Activated naive CD8-positive, alpha-beta T cell treated with anti-CD3 and anti-CD28 coated beads, Interleukin-2, amount 10 ng/mL, durations not matched to agents 7 days and 5 days (primary cell): ENCODE results near the gene SDHAF2. TPM values are rescaled to one million over a fixed set of nuclear protein-coding genes. Genes with fewer than 3 reads are reported as not detected.
"Not testable (repeated sequence)": the region's sequence is repeated elsewhere in the genome, so short reads cannot be mapped to it uniquely, and the experiment has no call there.

Experiments used
- ATAC-seq: fragments of 150-1000 bp; cut with Tn5 transposase; one replicate; pipeline ENCODE4 v1.10.0; 2021; ENCODE audit warnings: low read depth, moderate library complexity
- POLR2A ChIA-PET: fragments of 350-600 bp; sonication (Branson Sonifier 250); formaldehyde crosslinking; loops from one replicate; lab custom pipeline; 2021; ENCODE audit warnings: antibody characterized with exemption; lab: Charles Lee
- DNase-seq: peaks from one replicate; pipeline ENCODE4 v3.0.0; 2021
- H3K27ac Mint-ChIP-seq: one replicate; pipeline ENCODE4 v1.8.0; 2022; ENCODE audit warnings: mild to moderate bottlenecking, mixed read lengths
- H3K27me3 Mint-ChIP-seq: one replicate; pipeline ENCODE4 v1.8.0; 2022; ENCODE audit warnings: mild to moderate bottlenecking, moderate library complexity, mixed read lengths
- H3K36me3 Mint-ChIP-seq: one replicate; pipeline ENCODE4 v1.8.0; 2021; ENCODE audit warnings: mild to moderate bottlenecking, mixed read lengths
- H3K4me1 Mint-ChIP-seq: one replicate; pipeline ENCODE4 v1.8.0; 2021; ENCODE audit warnings: mixed read lengths
- H3K4me3 Mint-ChIP-seq: one replicate; pipeline ENCODE4 v1.8.0; 2022; ENCODE audit warnings: mild to moderate bottlenecking, moderate library complexity, mixed read lengths
- H3K9me3 Mint-ChIP-seq: one replicate; pipeline ENCODE4 v1.8.0; 2021; ENCODE audit warnings: mixed read lengths
- total RNA-seq, 2 experiments: library from RNA; stranded (reverse); gene quantifications; one replicate each; pipeline ENCODE4 v1.2.3, GENCODE V29; 2021

Gene SDHAF2
- total RNA-seq, 2 experiments from 2014 or later, result 48.5 to 53.1 TPM

DNA sequence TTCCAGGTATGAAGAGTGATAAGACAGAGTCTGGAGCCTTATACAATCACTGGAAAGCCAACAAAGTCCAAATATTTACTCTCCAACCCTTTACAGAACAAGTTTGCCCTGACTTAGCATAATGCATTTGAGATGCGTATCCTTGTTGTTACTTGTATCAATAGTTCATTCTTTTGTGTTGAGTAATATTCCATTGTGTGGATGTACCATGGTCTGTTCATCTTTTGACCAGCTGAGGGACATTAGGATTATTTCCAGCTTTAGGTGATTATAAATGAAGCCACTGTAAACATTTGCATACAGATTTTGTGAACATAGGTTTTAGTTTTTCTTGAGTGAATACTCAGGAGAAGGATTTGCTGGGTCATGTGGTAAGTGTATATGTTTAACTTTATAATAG, 9.7 kb downstream of the SDHAF2 start:
- H3K4me1 Mint-ChIP-seq, result peaks cover 16% of the 10 kb centered on the region
- no peak for ATAC-seq
- H3K4me3 Mint-ChIP-seq, result no peak overlapping the region
- H3K9me3 Mint-ChIP-seq, result no peaks in the 10 kb centered on the region
- H3K27ac Mint-ChIP-seq, result no peak overlapping the region
- peaks cover 42% of the 10 kb centered on the region for H3K36me3 Mint-ChIP-seq
- H3K27me3 Mint-ChIP-seq, result no peaks in the 10 kb centered on the region
- POLR2A ChIA-PET, result no interaction called here
- no peak for DNase-seq

DNA sequence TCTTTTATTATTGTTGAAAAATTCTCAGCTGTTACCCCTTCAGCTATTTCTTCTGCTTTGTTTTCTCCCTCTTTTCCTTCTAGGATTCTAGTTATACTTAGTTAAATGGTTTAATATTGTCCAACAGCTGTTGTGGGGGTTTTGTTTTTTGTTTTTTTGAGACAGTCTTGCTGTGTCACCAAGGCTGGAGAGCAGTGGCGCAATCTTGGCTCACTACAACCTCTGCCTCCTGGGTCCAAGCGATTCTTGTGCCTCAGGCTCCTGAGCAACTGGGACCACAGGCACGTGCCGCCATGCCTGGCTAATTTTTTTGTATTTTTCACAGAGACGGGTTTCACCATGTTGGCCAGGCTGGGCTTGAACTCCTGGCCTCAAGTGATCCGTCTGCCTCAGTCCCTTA, 12.7 kb downstream of the SDHAF2 start:
- no peak overlapping the region for H3K27ac Mint-ChIP-seq
- POLR2A ChIA-PET, result no interaction called here
- H3K4me1 Mint-ChIP-seq, result peaks cover 8% of the 10 kb centered on the region
- no peak overlapping the region for H3K4me3 Mint-ChIP-seq
- peaks cover 33% of the 10 kb centered on the region for H3K36me3 Mint-ChIP-seq
- DNase-seq (no peak), ATAC-seq (no peak)
- no peaks in the 10 kb centered on the region for H3K9me3 Mint-ChIP-seq
- no peaks in the 10 kb centered on the region for H3K27me3 Mint-ChIP-seq

DNA sequence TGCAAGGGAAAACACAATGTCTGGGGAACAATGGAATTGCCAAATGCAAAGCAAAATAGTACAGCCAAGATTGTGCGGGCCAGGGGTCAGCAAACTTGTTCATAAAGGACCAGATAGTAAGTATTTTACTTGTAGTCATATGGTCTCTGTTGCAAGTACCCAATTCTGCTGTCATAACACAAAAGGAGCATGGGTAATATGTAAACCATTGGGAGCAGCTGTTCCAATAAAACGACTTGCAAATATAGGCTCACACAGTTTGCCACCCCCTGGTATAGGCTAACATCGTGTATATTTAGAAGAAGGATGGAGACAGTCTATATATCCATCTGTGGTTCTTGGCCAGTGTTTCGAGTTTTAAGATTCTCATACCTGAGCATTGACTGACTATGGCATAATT, 15.6 kb downstream of the SDHAF2 start:
- H3K4me3 Mint-ChIP-seq, result no peak overlapping the region

DNA sequence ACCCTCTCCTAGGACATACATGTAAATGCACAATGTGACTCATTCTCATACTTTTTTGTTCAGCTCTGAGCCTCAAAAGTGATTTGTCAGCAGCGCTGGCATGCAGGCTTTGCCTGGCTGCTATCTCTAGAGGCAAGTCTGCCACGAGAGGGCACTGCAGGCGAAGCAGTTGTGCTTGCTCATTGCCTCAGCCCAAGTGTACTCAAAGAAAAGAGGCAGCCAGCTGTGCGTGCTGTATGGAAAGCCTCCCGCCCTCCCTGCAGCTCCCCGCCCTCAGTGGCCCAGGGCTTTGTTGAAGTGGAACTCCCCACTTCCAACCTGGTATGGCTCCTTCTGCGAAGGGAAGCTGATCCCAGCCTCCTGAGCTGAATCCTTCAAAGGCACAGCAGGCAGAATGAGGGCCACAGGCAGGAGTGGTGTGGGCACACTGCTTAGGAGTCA, 16.3 kb downstream of the SDHAF2 start:
- H3K9me3 Mint-ChIP-seq, result no peaks in the 10 kb centered on the region
- DNase-seq, result peak; percentile 75
- H3K27ac Mint-ChIP-seq, result no peak overlapping the region
- peaks cover 8% of the 10 kb centered on the region for H3K4me1 Mint-ChIP-seq
- H3K4me3 Mint-ChIP-seq, result no peak overlapping the region
- no peaks in the 10 kb centered on the region for H3K27me3 Mint-ChIP-seq
- peaks cover 26% of the 10 kb centered on the region for H3K36me3 Mint-ChIP-seq
- POLR2A ChIA-PET, result interaction anchor here (0.6 to 1.0 kb wide), 2 partner anchors 11 to 16 kb away, joined by 3 read pairs; partner anchors contain the start of genes CPSF7 and SDHAF2
- peak; percentile 95 for ATAC-seq

More for the DNA sequence above, 15.6 kb downstream of the SDHAF2 start:
- DNase-seq, result no peak
- no peak for ATAC-seq
- Mint-ChIP-seq H3K4me1 (peaks cover 8% of the 10 kb centered on the region), H3K36me3 (peaks cover 24% of the 10 kb centered on the region), H3K27me3 (no peaks in the 10 kb centered on the region), H3K27ac (no peak overlapping the region), H3K9me3 (no peaks in the 10 kb centered on the region)
- POLR2A ChIA-PET, result interaction anchor here (1.0 kb wide), 2 partner anchors 15 to 71 kb away, joined by 3 read pairs; partner anchors contain the start of genes CPSF7 and SDHAF2

DNA sequence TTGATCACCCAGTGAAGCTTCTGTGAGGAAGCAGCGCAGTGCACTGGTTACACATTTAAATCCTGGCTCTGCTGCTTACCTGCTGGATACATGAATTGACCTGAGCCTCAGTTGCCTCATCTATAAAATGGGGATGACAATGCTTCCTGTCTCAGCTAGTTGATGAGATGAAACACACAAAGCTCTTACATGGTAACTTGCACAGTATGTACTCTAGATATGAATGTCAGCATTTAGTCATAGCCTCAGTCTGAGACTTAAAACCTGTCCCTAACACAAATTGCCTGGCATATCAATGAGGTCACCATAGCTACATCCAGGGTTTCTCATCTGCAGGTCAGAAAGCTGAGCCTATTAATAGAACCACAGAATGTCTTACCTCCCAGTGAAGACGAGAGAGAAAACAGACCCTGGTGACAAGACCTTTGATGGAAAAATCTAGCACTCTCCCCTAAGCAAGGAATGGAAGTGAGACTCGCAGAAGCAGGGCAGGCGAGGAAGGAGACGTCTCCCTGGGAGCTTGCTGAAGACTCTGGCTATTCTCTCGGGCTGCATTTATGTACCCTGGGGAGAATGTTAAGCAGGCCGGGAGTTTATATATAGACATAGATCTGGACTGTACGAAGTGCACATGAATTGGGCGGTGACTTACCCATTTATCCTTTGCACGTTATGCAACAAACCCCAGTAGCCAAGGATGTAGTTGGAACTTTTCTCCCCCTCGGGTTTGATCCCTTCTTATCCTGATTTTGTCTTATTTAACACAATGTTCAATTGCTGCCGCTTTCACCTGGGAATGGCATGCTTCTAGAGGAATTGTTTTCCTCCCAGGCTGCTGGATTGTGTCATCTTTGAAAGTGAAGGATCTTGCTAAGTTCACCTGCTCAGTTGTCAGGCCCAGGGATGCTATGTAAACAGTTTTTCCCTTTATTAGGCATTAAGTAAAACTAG, 18.0 kb downstream of the SDHAF2 start:
- H3K36me3 Mint-ChIP-seq, result peaks cover 25% of the 10 kb centered on the region
- H3K4me3 Mint-ChIP-seq, result no peak overlapping the region
- H3K4me1 Mint-ChIP-seq, result peaks cover 6% of the 10 kb centered on the region
- no peaks in the 10 kb centered on the region for H3K9me3 Mint-ChIP-seq
- no peak overlapping the region for H3K27ac Mint-ChIP-seq
- DNase-seq, result no peak
- no peak for ATAC-seq
- no peaks in the 10 kb centered on the region for H3K27me3 Mint-ChIP-seq
- POLR2A ChIA-PET, result interaction anchor here (0.9 kb wide), 1 partner anchor 114 kb away, joined by 3 read pairs; no protein-coding TSS in a partner anchor

DNA sequence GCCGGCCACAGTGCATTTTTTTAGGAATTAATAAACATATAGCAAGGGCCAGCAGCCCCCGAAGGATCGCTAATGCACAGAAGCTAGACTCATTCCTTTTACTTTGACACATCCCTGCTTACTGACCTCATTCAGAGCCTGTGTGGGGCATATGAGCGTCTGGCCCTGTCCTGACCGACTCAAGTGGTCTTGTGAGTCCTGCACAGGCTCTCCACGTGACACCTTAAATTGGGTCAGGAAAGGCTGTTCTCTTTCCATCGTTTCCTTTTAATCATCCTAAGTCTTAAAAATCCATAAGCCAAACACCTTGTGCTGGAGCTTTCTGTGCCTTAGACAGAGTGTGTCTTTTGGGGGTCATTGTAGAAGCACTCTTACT, 18.6 kb downstream of the SDHAF2 start:
- ATAC-seq, result no peak

DNA sequence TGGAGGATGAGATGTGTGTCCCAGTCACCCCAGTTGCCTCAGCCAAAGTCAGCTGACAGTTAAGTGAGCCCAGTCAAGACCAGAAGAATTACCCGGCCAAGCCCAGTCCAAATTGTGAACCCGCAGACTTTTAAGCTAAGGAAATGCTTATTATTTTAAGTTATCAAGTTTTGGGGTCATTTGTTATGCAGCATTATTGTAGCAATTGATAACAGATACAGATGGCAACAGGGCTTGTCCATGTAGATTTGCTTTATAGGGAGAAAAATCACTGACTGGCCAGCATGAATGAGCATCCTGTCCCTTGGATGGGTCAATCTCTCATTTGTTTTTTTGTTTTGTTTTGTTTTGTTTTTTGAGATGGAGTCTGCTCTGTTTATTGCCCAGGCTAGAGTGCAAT, 22.9 kb downstream of the SDHAF2 start:
- Mint-ChIP-seq H3K27me3 (no peaks in the 10 kb centered on the region), H3K4me3 (no peak overlapping the region), H3K27ac (no peak overlapping the region), H3K4me1 (peaks cover 1% of the 10 kb centered on the region), H3K9me3 (no peaks in the 10 kb centered on the region), H3K36me3 (peaks cover 17% of the 10 kb centered on the region)
- DNase-seq, result no peak
- POLR2A ChIA-PET, result interaction anchor here (0.7 kb wide), 1 partner anchor 83 kb away, joined by 4 read pairs; no protein-coding TSS in a partner anchor
- ATAC-seq, result no peak

More for the DNA sequence above, 18.6 kb downstream of the SDHAF2 start:
- Mint-ChIP-seq H3K27ac (no peak overlapping the region), H3K27me3 (no peaks in the 10 kb centered on the region), H3K4me1 (peaks cover 6% of the 10 kb centered on the region), H3K36me3 (peaks cover 19% of the 10 kb centered on the region), H3K9me3 (no peaks in the 10 kb centered on the region), H3K4me3 (no peak overlapping the region)
- POLR2A ChIA-PET, result no interaction called here
- DNase-seq, result no peak

DNA sequence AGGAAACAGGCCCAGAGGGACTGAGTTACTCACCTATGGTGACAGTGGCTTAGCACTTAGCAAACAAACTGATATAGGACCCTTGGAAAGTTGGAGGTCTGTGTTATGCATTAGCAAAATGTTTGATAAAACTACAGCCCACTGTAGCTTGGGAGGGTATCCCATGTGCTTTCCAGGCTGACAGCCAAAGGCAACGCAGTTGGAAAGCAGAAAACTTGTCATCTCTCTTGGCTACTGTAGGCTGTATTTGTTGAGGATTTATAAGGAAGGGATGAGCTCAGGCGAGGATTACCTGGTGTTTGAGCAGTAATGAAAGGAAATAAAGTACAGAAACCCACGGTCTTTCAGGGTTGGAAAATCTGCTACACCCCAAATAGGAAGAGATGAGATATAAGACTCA, 23.8 kb downstream of the SDHAF2 start:
- POLR2A ChIA-PET, result interaction anchor here (1.0 kb wide), 1 partner anchor 19 kb away, joined by 7 read pairs; no protein-coding TSS in a partner anchor

DNA sequence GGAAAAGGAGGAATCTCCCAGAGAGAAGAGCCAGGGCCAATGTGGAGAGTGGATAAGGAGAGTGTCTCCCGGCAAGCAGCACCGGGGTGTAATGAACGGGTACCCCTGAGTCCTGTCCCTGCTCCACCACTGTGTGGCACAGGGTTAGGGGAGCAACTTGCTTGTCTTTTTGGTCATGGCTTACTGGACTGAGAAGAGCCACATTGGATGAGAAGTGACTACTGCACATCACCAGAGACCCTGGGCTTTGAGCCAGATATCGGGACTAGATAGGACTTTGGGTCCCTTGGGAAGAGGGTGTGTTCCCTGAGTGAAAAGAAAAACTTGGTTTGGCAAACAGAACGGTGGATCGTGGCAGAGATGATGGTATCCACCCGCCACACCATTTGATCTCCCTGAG, 24.6 kb downstream of the SDHAF2 start:
- Mint-ChIP-seq H3K4me3 (no peak overlapping the region), H3K4me1 (peaks cover 1% of the 10 kb centered on the region), H3K36me3 (peaks cover 17% of the 10 kb centered on the region), H3K27me3 (no peaks in the 10 kb centered on the region), H3K27ac (no peak overlapping the region), H3K9me3 (no peaks in the 10 kb centered on the region)
- POLR2A ChIA-PET, result interaction anchor here (1.0 kb wide), 1 partner anchor 19 kb away, joined by 7 read pairs; no protein-coding TSS in a partner anchor
- DNase-seq (no peak), ATAC-seq (no peak)

More for the DNA sequence above, 23.8 kb downstream of the SDHAF2 start:
- peaks cover 1% of the 10 kb centered on the region for H3K4me1 Mint-ChIP-seq
- no peak overlapping the region for H3K4me3 Mint-ChIP-seq
- H3K27ac Mint-ChIP-seq, result no peak overlapping the region
- peaks cover 17% of the 10 kb centered on the region for H3K36me3 Mint-ChIP-seq
- ATAC-seq, result no peak
- no peaks in the 10 kb centered on the region for H3K9me3 Mint-ChIP-seq
- no peaks in the 10 kb centered on the region for H3K27me3 Mint-ChIP-seq
- DNase-seq, result no peak

DNA sequence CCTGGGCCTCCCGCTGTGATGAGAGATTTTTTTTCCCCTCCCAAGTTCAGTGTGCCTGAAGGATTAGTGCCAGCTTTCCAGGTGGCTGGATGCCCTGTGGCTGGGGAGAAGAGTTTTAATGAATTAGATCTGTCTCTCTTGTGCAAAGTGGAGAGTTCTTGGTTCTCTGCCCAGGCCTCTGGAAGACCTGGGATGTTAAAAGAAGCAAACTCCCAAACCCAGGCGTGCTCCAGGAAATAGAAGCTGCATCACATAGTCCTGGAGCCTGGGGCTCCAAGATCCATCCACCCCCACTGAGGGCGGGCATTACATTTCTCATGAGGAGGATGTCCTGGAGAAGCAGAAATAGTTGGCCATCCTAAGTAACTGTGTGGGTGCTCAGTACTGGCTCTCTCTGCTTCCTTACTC, 30.6 kb downstream of the SDHAF2 start:
- H3K4me3 Mint-ChIP-seq, result no peak overlapping the region
- H3K9me3 Mint-ChIP-seq, result no peaks in the 10 kb centered on the region
- DNase-seq (no peak), ATAC-seq (no peak)
- no peaks in the 10 kb centered on the region for H3K27me3 Mint-ChIP-seq
- H3K36me3 Mint-ChIP-seq, result peaks cover 14% of the 10 kb centered on the region
- H3K4me1 Mint-ChIP-seq, result no peaks in the 10 kb centered on the region
- POLR2A ChIA-PET, result no interaction called here
- H3K27ac Mint-ChIP-seq, result no peak overlapping the region

DNA sequence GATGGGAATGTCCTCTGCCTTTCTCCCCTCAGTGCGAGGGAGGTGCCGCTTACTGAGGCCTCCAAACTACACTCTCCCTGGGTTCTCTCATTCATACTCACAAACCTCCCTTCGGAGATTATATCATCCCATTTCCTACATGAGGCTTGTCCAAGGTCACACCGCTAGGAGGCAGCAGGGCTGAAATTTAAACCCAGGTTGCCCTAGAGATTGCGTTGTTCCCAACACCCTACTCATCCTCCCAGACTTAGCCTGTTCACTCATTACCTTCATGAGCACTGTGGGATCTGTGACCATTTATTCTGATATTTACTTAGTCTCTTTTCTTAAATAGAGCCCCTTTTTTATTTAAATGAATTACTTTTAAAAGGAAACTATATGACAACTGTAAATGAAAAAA, 31.1 kb downstream of the SDHAF2 start:
- H3K4me1 Mint-ChIP-seq, result no peaks in the 10 kb centered on the region
- no peak overlapping the region for H3K4me3 Mint-ChIP-seq
- ATAC-seq, result no peak
- DNase-seq, result no peak
- H3K27me3 Mint-ChIP-seq, result no peaks in the 10 kb centered on the region
- no peaks in the 10 kb centered on the region for H3K9me3 Mint-ChIP-seq
- POLR2A ChIA-PET, result no interaction called here
- no peak overlapping the region for H3K27ac Mint-ChIP-seq
- H3K36me3 Mint-ChIP-seq, result peaks cover 12% of the 10 kb centered on the region

DNA sequence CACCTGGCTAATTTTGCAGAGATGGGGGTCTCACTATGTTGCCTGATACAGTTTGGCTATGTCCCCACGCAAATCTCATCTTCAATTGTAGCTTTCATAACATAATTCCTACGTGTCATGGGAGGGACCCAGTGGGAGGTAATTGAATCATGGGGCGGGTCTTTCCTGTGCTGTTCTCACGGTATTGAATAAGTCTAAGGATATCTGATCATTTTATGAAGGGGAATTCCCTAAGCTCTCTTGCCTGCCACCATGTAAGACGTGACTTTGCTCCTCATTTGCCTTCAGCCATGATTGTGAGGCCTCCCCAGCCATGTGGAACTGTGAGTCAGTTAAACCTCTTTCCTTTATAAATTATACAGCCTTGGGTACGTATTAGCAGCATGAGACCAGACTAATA, 37.7 kb downstream of the SDHAF2 start:
- POLR2A ChIA-PET, H3K27me3 Mint-ChIP-seq, H3K4me3 Mint-ChIP-seq, ATAC-seq, DNase-seq, H3K4me1 Mint-ChIP-seq, H3K27ac Mint-ChIP-seq, H3K9me3 Mint-ChIP-seq: not testable (repeated sequence)
- peaks cover 15% of the 10 kb centered on the region for H3K36me3 Mint-ChIP-seq

DNA sequence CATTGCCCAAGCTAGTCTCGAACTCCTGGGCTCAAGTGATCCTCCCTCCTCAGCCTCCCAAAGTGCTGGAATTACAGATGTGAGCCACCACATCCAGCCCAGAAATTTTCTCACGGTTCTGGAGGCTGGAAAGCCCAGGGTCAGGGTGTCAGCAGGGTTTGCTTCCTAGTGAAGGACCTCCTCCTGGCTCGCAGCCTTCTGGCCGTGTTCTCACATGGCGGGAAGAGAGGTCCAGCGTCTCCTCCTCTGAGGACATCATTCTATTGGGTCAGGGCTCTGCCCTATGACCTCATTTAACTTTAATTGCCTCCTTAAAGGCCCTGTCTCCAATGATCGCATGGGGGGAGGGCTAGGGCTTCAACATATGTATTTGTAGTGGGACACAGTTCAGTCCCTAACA, 38.1 kb downstream of the SDHAF2 start:
- no peak overlapping the region for H3K4me3 Mint-ChIP-seq
- peaks cover 15% of the 10 kb centered on the region for H3K36me3 Mint-ChIP-seq
- POLR2A ChIA-PET, result no interaction called here
- DNase-seq (no peak), ATAC-seq (no peak)
- H3K27me3 Mint-ChIP-seq, result no peaks in the 10 kb centered on the region
- no peaks in the 10 kb centered on the region for H3K9me3 Mint-ChIP-seq
- H3K27ac Mint-ChIP-seq, result no peak overlapping the region
- peaks cover 9% of the 10 kb centered on the region for H3K4me1 Mint-ChIP-seq
